ENCODE data around the gene NHS. TPM values are rescaled to one million over a fixed set of nuclear protein-coding genes. Genes with fewer than 3 reads are reported as not detected.
A peak's percentile ranks its signal among the peaks of the same experiment; 100 is the strongest.

Gene NHS
- total RNA-seq, 2 donors from 2014 or later: 1.2 to 2.7 TPM

GRCh38 chrX:17597327-17597726 is 222.3 kb downstream of the NHS start:
- Mint-ChIP-seq H3K36me3 (no peaks in the 10 kb centered on the region), H3K9me3 (no peaks in the 10 kb centered on the region), H3K27ac (no peak overlapping the region)
- DNase-seq (ENCODE audit: low spot score in 2 of 2) (no peak), ATAC-seq (no peak)

- H3K36me3 Mint-ChIP-seq: no peaks in the 10 kb centered on the region
- H3K27ac Mint-ChIP-seq: no peak overlapping the region
- DNase-seq (ENCODE audit: low spot score in 2 of 2): no peak
- no peak for ATAC-seq
- H3K9me3 Mint-ChIP-seq: no peaks in the 10 kb centered on the region
These were observed 222.9 kb downstream of the NHS start for GRCh38 chrX:17597836-17598439.

GRCh38 chrX:17601441-17602200 is 226.6 kb downstream of the NHS start:
- no peak for ATAC-seq
- H3K9me3 Mint-ChIP-seq: no peaks in the 10 kb centered on the region
- no peaks in the 10 kb centered on the region for H3K36me3 Mint-ChIP-seq
- H3K27ac Mint-ChIP-seq: no peak overlapping the region
- no peak for DNase-seq (ENCODE audit: low spot score in 2 of 2)

- Mint-ChIP-seq H3K36me3 (no peaks in the 10 kb centered on the region), H3K27ac (no peak overlapping the region), H3K9me3 (no peaks in the 10 kb centered on the region)
- no peak for ATAC-seq
- DNase-seq (ENCODE audit: low spot score in 2 of 2): no peak
These were observed 227.2 kb downstream of the NHS start for GRCh38 chrX:17602245-17602644.

GRCh38 chrX:17603196-17603595 is 228.2 kb downstream of the NHS start:
- Mint-ChIP-seq H3K27ac (no peak overlapping the region), H3K36me3 (no peaks in the 10 kb centered on the region)
- no peak for ATAC-seq

GRCh38 chrX:17605676-17606075 is 230.7 kb downstream of the NHS start:
- no peaks in the 10 kb centered on the region for H3K36me3 Mint-ChIP-seq
- no peak for DNase-seq (ENCODE audit: low spot score in 2 of 2)
- no peak for ATAC-seq
- no peaks in the 10 kb centered on the region for H3K9me3 Mint-ChIP-seq
- H3K27ac Mint-ChIP-seq: no peak overlapping the region

More at GRCh38 chrX:17603196-17603595, 228.2 kb downstream of the NHS start:
- H3K9me3 Mint-ChIP-seq: no peaks in the 10 kb centered on the region
- no peak for DNase-seq (ENCODE audit: low spot score in 2 of 2)

GRCh38 chrX:17606231-17606630 is 231.2 kb downstream of the NHS start:
- H3K9me3 Mint-ChIP-seq: no peaks in the 10 kb centered on the region
- no peak overlapping the region for H3K27ac Mint-ChIP-seq

GRCh38 chrX:17608888-17609287 is 233.9 kb downstream of the NHS start:
- no peak for ATAC-seq
- Mint-ChIP-seq H3K27ac (peak overlapping the region in 1 of 2 donors; percentile 11), H3K9me3 (no peaks in the 10 kb centered on the region), H3K36me3 (no peaks in the 10 kb centered on the region)
- no peak for DNase-seq (ENCODE audit: low spot score in 2 of 2)

More at GRCh38 chrX:17606231-17606630, 231.2 kb downstream of the NHS start:
- DNase-seq (ENCODE audit: low spot score in 2 of 2) (no peak), ATAC-seq (no peak)
- H3K36me3 Mint-ChIP-seq: no peaks in the 10 kb centered on the region

GRCh38 chrX:17610788-17611187 is 235.8 kb downstream of the NHS start:
- Mint-ChIP-seq H3K36me3 (no peaks in the 10 kb centered on the region), H3K27ac (no peak overlapping the region), H3K9me3 (no peaks in the 10 kb centered on the region)
- ATAC-seq: no peak
- DNase-seq (ENCODE audit: low spot score in 2 of 2): no peak

- H3K36me3 Mint-ChIP-seq: no peaks in the 10 kb centered on the region
- DNase-seq (ENCODE audit: low spot score in 2 of 2) (no peak), ATAC-seq (peak in 1 of 2 donors; percentile 7)
- H3K27ac Mint-ChIP-seq: no peak overlapping the region
- H3K9me3 Mint-ChIP-seq: no peaks in the 10 kb centered on the region
These were observed 239.1 kb downstream of the NHS start for GRCh38 chrX:17613979-17614588.

GRCh38 chrX:17616936-17617335 is 241.9 kb downstream of the NHS start:
- DNase-seq (ENCODE audit: low spot score in 2 of 2) (no peak), ATAC-seq (no peak)
- no peaks in the 10 kb centered on the region for H3K9me3 Mint-ChIP-seq
- H3K27ac Mint-ChIP-seq: no peak overlapping the region
- no peaks in the 10 kb centered on the region for H3K36me3 Mint-ChIP-seq

- H3K27ac Mint-ChIP-seq: no peak overlapping the region
- no peaks in the 10 kb centered on the region for H3K9me3 Mint-ChIP-seq
- no peaks in the 10 kb centered on the region for H3K36me3 Mint-ChIP-seq
- DNase-seq (ENCODE audit: low spot score in 2 of 2) (no peak), ATAC-seq (no peak)
These were observed 242.8 kb downstream of the NHS start for GRCh38 chrX:17617806-17618205.

- peak overlapping the region in 1 of 2 donors; percentile 9 for H3K27ac Mint-ChIP-seq
- no peaks in the 10 kb centered on the region for H3K9me3 Mint-ChIP-seq
- no peaks in the 10 kb centered on the region for H3K36me3 Mint-ChIP-seq
- DNase-seq (ENCODE audit: low spot score in 2 of 2) (no peak), ATAC-seq (no peak)
These were observed 246.7 kb downstream of the NHS start for GRCh38 chrX:17621566-17622270.

- no peak overlapping the region for H3K27ac Mint-ChIP-seq
- no peak for DNase-seq (ENCODE audit: low spot score in 2 of 2)
These were observed 247.3 kb downstream of the NHS start for GRCh38 chrX:17622331-17622730.

GRCh38 chrX:17623750-17624149 is 248.8 kb downstream of the NHS start:
- H3K36me3 Mint-ChIP-seq: no peaks in the 10 kb centered on the region
- no peak for DNase-seq (ENCODE audit: low spot score in 2 of 2)
- no peaks in the 10 kb centered on the region for H3K9me3 Mint-ChIP-seq
- no peak for ATAC-seq
- H3K27ac Mint-ChIP-seq: no peak overlapping the region

More at GRCh38 chrX:17622331-17622730, 247.3 kb downstream of the NHS start:
- ATAC-seq: no peak
- no peaks in the 10 kb centered on the region for H3K9me3 Mint-ChIP-seq
- no peaks in the 10 kb centered on the region for H3K36me3 Mint-ChIP-seq

- H3K9me3 Mint-ChIP-seq: no peaks in the 10 kb centered on the region
- ATAC-seq (no peak), DNase-seq (ENCODE audit: low spot score in 2 of 2) (no peak)
- no peaks in the 10 kb centered on the region for H3K36me3 Mint-ChIP-seq
- no peak overlapping the region for H3K27ac Mint-ChIP-seq
These were observed 252.0 kb downstream of the NHS start for GRCh38 chrX:17627026-17627425.

GRCh38 chrX:17628976-17629375 is 254.0 kb downstream of the NHS start:
- no peak for DNase-seq (ENCODE audit: low spot score in 2 of 2)
- H3K36me3 Mint-ChIP-seq: no peaks in the 10 kb centered on the region
- H3K9me3 Mint-ChIP-seq: no peaks in the 10 kb centered on the region
- ATAC-seq: no peak
- H3K27ac Mint-ChIP-seq: no peak overlapping the region

All from activated naive CD4-positive, alpha-beta T cell treated with anti-CD3 and anti-CD28 coated beads, Interleukin-2, amount 50 U/mL, for 72 hours (primary cell).